Measurements from ENCODE around the gene KIRREL1.
A peak's percentile ranks its signal among the peaks of the same experiment; 100 is the strongest.

The KIRREL1 gene

DNA sequence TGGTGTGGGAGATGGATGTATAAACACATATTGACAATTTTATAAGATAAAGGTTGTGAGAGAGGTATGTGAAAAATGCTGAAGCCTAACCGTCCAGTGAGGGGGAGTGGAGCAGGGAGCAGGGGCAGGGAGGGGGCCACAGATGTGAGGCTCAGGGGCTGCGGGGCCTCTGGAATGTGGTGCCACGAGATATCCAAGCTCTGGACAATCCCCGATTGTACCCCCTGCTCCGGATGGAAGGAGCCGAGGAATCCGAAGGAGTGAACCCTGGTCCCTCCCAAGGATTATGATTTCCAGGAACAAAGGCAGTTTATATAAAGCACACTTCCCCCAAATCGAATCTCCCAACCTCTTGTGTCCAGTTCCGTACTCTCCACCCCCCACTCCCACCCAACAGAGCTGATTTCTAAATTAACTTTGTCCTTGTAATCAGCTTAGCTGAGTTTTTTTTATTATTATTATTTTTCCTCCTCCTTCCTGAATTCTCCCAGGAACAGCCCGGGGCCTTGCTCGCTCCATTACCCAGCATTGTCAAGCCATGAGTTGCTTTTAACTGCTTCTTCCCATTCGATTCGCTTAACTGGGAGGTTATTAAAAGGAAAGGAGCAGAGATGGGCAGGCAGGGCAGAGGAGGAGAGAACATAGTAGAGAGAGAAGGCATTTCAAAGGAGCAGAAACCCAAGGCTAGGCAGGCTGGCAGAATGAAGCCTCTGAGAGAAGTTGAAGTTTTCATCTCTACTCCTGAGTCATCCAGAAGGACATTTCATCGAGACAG is 9.4 kb downstream of the KIRREL1 start:
- H3K4me3 ChIP-seq (replicated peaks; ENCODE audit: low read depth, low read length), result peak overlapping the region; percentile 19
- peak; percentile 65 for DNase-seq (ENCODE audit: extremely low read depth, low read depth)
- TF ChIP-seq, protein P1, sequence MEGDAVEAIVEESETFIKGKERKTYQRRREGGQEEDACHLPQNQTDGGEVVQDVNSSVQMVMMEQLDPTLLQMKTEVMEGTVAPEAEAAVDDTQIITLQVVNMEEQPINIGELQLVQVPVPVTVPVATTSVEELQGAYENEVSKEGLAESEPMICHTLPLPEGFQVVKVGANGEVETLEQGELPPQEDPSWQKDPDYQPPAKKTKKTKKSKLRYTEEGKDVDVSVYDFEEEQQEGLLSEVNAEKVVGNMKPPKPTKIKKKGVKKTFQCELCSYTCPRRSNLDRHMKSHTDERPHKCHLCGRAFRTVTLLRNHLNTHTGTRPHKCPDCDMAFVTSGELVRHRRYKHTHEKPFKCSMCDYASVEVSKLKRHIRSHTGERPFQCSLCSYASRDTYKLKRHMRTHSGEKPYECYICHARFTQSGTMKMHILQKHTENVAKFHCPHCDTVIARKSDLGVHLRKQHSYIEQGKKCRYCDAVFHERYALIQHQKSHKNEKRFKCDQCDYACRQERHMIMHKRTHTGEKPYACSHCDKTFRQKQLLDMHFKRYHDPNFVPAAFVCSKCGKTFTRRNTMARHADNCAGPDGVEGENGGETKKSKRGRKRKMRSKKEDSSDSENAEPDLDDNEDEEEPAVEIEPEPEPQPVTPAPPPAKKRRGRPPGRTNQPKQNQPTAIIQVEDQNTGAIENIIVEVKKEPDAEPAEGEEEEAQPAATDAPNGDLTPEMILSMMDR (IDR thresholded peaks at IDR 0.05; ENCODE audit: low read depth, low read length, missing control alignments), result no peak

- TF ChIP-seq, protein P1 (IDR thresholded peaks at IDR 0.05; ENCODE audit: low read depth, low read length, missing control alignments), result no peak
- no peak for DNase-seq (ENCODE audit: extremely low read depth, low read depth)
- H3K4me3 ChIP-seq (replicated peaks; ENCODE audit: low read depth, low read length), result peak overlapping the region; percentile 19
Measured at GRCh38 chr1:158003406-158003800, 10.0 kb downstream of the KIRREL1 start.

DNA sequence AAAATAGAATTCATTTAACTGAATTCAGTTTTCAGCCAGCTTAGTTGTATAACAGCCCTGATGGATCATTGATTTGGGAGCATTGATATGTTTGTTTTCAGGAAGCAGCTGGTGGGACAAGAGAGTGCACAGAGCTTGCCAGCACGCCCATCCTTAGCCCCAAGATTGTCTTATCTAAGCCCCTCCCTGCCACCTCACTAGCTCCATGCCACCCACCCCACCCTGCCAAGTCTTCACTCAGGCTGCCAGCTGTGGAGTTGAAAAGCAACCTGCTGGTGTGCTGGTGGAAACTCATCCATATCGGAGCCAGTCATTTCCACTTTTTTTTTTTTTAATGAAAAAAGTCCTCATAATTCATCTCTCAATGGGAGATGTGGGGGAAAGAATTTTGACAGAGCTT is 11.8 kb downstream of the KIRREL1 start:
- TF ChIP-seq, protein P1 (IDR thresholded peaks at IDR 0.05; ENCODE audit: low read depth, low read length, missing control alignments), result no peak
- no peak for DNase-seq (ENCODE audit: extremely low read depth, low read depth)
- H3K4me3 ChIP-seq (replicated peaks; ENCODE audit: low read depth, low read length), result no peak overlapping the region

GRCh38 chr1:158007180-158007579 is 13.7 kb downstream of the KIRREL1 start:
- no peak for DNase-seq (ENCODE audit: extremely low read depth, low read depth)
- H3K4me3 ChIP-seq (replicated peaks; ENCODE audit: low read depth, low read length), result no peak overlapping the region
- TF ChIP-seq, protein P1 (IDR thresholded peaks at IDR 0.05; ENCODE audit: low read depth, low read length, missing control alignments), result no peak

DNA sequence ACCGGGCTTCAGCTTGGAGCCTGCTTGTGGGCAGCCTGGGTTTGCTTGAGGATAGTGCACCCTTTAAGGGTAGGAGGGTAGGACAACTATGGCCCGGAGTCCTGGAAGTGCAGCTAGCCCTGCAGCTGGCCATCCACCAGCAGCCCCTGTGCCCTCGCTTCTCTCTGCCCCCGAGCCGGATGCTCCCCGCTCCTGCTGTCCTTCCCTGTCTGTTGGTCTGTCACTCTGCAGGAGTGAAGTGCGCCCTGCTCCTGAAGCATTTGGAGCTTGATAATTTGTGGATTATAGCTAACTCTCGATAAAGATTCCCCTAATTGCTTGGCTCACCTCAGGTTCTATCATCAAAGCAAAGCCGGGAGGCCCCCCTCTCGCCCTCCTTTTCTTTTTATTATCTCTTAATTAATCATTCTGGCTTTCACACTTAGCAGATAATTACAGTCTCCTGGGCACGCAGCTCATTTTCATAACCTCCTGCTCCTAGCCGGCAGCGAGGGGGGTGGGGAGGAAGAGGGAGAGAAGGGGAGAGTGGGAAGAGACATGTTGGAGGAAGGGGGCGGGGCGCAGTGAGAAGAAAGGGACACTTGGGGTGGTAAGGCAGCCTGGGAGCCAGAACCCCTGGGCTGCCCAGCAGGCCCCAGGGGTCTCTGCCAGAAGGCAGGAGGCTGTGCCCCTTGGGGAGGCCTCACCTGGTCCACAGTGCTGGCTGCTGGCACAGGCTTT is 14.4 kb downstream of the KIRREL1 start:
- TF ChIP-seq, protein P1 (IDR thresholded peaks at IDR 0.05; ENCODE audit: low read depth, low read length, missing control alignments), result no peak

DNA sequence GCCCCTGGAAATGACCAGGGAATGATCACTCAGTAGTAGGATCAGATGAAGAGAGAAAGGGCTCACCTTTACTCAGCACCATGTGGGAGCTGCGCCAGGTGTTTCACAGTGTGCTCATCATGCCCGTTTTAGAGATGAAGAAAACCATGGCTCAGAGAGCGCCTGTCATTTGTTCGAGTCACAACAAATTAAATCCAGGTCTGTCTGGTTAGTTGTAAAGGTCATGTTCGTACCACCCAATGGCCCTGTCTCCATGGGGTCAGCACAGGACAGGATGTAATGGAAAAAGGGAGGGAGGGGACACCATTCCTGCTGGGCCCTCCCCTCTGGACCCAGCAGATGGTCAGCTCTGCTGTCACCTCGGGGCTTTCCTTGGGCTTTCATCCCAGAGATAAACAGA is 15.2 kb downstream of the KIRREL1 start:
- DNase-seq (ENCODE audit: extremely low read depth, low read depth), result no peak
- no peak overlapping the region for H3K4me3 ChIP-seq (replicated peaks; ENCODE audit: low read depth, low read length)
- TF ChIP-seq, protein P1 (IDR thresholded peaks at IDR 0.05; ENCODE audit: low read depth, low read length, missing control alignments), result no peak

More for the DNA sequence above, 14.4 kb downstream of the KIRREL1 start:
- no peak for DNase-seq (ENCODE audit: extremely low read depth, low read depth)
- H3K4me3 ChIP-seq (replicated peaks; ENCODE audit: low read depth, low read length), result no peak overlapping the region
